Naive thymus-derived CD8-positive, alpha-beta T cell (primary cell): ENCODE results near the gene RAB11A. TPM values are rescaled to one million over a fixed set of nuclear protein-coding genes. Genes with fewer than 3 reads are reported as not detected.
A peak's percentile ranks its signal among the peaks of the same experiment; 100 is the strongest.

ENCODE experiments used
- ATAC-seq, 2 donors: fragments of 150-1000 bp; cut with Tn5 transposase in 1 of 2; sonication (Bioruptor Pico), chemical (Tn5 transposase) in 1 of 2; 1 replicate in 1 of 2; 2 replicates in 1 of 2; pipeline ENCODE4 v1.10.0; 2021; ENCODE audit warnings: mild to moderate bottlenecking in 2 of 2, moderate library complexity in 2 of 2
- POLR2A ChIA-PET: fragments of 350-600 bp; sonication (Branson Sonifier 250); formaldehyde crosslinking; loops from one replicate; lab custom pipeline; 2021; ENCODE audit warnings: antibody characterized with exemption; lab: Charles Lee
- DNase-seq, 10 donors: peaks; one replicate each; pipeline versions ENCODE4 v3.0.0 to v3.0.0-alpha.2; 2020 to 2022
- H3K27ac Mint-ChIP-seq, 10 donors: one replicate each; pipeline ENCODE4 v1.8.0; 2020 to 2022; ENCODE audit warnings: mild to moderate bottlenecking in 10 of 10, mixed read lengths in 10 of 10, moderate library complexity in 4 of 10, inconsistent platforms in 1 of 10
- H3K27me3 Mint-ChIP-seq, 5 donors: one replicate each; pipeline ENCODE4 v1.8.0; 2021 to 2022; ENCODE audit warnings: mixed read lengths in 5 of 5
- H3K36me3 Mint-ChIP-seq, 3 donors: one replicate each; pipeline ENCODE4 v1.8.0; 2020 to 2022; ENCODE audit warnings: mixed read lengths in 3 of 3, mild to moderate bottlenecking in 2 of 3, inconsistent platforms in 1 of 3
- H3K4me1 Mint-ChIP-seq, 4 donors: one replicate each; pipeline ENCODE4 v1.8.0; 2021 to 2022; ENCODE audit warnings: mixed read lengths in 4 of 4
- H3K4me3 Mint-ChIP-seq, 10 donors: one replicate each; pipeline ENCODE4 v1.8.0; 2020 to 2022; ENCODE audit warnings: mild to moderate bottlenecking in 10 of 10, mixed read lengths in 10 of 10, moderate library complexity in 6 of 10, inconsistent platforms in 1 of 10
- H3K9me3 Mint-ChIP-seq, 9 donors: one replicate each; pipeline ENCODE4 v1.8.0; 2020 to 2022; ENCODE audit warnings: mixed read lengths in 9 of 9, mild to moderate bottlenecking in 3 of 9, inconsistent platforms in 1 of 9, moderate library complexity in 1 of 9
- polyA plus RNA-seq, 3 donors: library from polyadenylated mRNA; unstranded; fragments of 300-500 nt; fragmentation: Illumina TruSeq; gene quantifications; one replicate each; pipeline ENCODE4 v1.2.3, GENCODE V29; 2021
- total RNA-seq, 8 experiments: library from RNA in 2 of 8; stranded (reverse) in 2 of 8; gene quantifications; one replicate each; pipeline ENCODE4 v1.2.3 and lab custom pipeline; 2021 to 2026

RAB11A gene
- total and polyA plus RNA-seq, 5 experiments from 2014 or later, result 75.9 to 204 (median 186) TPM

DNA sequence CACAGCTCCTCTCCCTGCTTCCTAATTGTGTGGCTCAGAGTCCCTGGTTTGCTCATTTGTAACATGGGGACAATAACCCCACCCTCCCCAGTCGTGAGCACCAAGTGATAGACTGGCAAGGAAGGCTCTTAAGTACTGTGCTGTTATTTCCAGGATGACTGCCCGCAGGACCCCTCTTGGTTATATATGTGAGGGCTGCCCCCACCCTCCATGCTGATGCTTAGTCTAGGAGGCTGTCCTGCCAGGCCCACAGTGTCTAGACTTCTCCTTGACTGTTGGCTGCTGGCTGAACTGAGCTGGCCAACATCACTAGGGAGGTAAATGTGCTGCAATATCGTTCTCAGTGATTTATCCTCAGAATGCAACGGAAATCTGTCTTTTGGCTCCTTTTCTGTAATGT lies 45.1 kb downstream of the RAB11A start:
- ATAC-seq (no peak), DNase-seq (no peak)
- Mint-ChIP-seq H3K27me3 (no peaks in the 10 kb centered on the region), H3K27ac (no peak overlapping the region), H3K4me1 (peaks cover 0 to 28% (median 6%) of the 10 kb centered on the region in 4 donors), H3K4me3 (no peak overlapping the region), H3K9me3 (no peaks in the 10 kb centered on the region), H3K36me3 (peaks cover 0 to 6% (median 0%) of the 10 kb centered on the region in 3 donors)
- POLR2A ChIA-PET, result no interaction called here

DNA sequence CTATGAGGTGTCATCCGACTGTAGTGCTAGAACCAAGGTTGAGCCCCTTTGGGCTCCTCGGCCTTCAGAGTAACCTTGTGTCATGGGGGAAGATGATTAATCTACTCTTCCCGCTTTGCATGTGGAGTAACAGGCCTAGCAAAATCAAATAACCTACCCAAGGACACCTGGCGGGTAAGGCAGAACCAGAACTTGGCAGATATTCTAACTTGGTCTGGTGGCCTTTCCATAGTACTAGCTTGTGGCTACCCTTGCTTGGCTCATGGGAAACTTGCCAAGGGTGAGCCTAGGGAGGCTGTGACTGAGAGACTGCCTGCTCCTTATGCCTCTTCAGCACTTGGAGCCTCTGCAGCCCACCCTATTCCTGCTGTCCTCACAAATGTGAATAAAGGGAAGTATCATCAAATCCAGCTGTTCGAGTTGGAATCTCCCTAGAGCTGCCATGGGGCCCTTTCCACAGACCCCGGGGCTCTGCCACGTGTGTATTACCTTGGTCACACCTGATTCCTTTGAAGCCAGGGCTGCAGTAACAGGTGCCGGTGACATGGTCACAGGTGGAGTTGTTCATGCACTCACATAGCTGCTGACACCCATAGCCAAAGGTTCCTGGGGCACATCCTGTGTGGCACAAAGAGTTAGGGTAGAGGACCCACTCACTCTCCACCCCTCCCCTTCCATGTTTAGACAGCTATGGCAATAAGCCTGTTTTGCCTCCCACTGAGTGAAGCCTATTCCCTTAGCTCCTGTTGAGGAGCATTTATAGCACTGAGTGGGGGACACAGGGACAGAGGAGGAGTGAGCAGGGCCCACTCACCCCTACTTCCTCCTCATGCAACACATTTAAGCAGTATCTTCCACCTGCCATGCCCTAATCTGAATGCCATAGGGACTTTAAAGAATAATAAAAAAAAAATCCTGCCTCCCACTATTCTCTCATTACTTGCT lies 46.0 kb downstream of the RAB11A start:
- DNase-seq (no peak), ATAC-seq (no peak)
- H3K27ac Mint-ChIP-seq, result peak overlapping the region in 1 of 10 donors; percentile 71
- no peak overlapping the region for H3K4me3 Mint-ChIP-seq
- POLR2A ChIA-PET, result no interaction called here
- peaks cover 0 to 3% (median 0%) of the 10 kb centered on the region in 3 donors for H3K36me3 Mint-ChIP-seq
- H3K9me3 Mint-ChIP-seq, result no peaks in the 10 kb centered on the region
- H3K4me1 Mint-ChIP-seq, result peaks cover 0 to 30% (median 5%) of the 10 kb centered on the region in 4 donors
- H3K27me3 Mint-ChIP-seq, result no peaks in the 10 kb centered on the region

DNA sequence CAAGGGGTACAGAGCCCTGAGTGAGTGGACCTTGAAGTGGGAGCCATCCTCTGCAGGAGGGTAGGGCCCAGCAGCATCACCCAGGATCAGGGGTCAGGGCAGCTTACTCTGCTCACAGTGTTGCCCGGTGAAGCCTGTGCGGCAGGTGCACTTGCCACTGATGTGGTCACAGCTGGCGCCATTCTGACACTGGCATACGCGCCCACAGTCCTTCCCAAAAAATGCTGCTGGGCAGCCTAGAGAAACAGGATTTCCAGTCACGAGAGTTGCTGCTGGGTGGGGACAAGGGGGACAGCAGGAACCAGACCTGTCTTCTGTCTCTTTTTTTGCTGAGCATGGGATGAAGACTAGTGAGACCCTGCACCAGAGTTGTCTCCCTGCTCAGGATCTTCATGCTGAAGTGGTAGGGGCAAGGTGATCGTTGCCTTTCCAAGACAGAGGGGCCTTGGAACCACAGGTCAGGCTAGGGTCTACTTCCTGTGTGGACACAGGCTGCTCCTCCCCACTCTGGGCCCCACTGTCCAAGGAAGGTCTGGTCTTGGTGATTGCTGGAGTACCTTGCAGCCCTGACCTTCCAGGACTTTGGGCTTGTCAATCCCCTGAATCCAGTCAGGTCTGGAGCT lies 46.9 kb downstream of the RAB11A start:
- H3K4me3 Mint-ChIP-seq, result no peak overlapping the region
- POLR2A ChIA-PET, result no interaction called here
- peaks cover 0 to 3% (median 0%) of the 10 kb centered on the region in 3 donors for H3K36me3 Mint-ChIP-seq
- no peaks in the 10 kb centered on the region for H3K9me3 Mint-ChIP-seq
- no peaks in the 10 kb centered on the region for H3K27me3 Mint-ChIP-seq
- DNase-seq (no peak), ATAC-seq (no peak)
- no peak overlapping the region for H3K27ac Mint-ChIP-seq
- H3K4me1 Mint-ChIP-seq, result peaks cover 0 to 39% (median 5%) of the 10 kb centered on the region in 4 donors

DNA sequence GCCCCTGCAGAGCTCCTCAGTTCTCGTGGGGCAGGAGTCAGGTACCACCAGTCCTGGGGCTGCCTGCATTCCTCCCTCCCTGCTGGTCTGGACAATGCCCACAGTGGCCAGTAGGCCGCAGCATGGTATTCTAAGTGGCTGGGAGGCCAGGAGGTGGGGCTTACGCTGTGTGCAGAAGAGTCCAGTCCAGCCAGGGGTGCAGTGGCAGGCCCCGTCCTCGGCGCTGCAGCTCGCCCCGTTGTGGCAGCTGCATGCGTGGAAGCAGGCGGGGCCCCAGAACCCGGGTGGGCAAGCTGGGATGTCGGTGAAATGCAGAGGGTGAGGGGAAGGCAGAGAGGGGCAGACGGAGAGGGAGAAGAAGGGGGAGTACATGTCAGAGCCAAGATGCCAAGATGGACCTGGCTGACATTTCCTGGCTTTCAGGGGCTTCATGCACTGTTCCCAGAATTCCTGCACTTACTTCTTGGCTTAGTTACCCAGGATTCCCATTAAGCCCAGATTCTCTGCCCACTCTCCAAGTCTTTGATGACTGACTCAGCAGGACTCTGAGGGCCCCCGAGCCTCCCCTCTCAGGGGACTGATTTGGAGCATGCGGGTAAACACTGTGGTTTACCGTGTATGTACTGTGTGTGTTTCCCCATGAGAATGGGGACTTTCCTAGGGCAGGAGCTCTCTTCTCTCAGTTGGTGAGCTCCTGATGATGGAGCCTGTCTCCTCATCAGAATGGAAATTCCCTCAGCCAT lies 47.5 kb downstream of the RAB11A start:
- POLR2A ChIA-PET, result no interaction called here

DNA sequence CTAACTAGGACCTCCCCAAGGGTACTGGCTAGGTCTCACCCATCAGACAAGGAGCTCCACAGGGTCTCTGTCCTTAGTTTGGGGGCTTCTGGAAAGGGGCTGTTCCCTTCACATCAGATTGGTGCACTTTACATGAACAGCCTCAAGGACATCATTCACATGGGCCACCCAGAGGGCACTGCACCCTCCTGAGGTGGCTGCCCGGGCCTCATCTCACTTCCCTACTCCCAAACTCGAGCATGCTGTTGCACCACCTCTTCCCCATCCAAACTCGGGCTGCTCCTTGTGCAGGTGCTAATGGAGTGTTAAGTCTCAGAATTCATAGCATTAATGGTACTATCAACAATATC lies 48.1 kb downstream of the RAB11A start:
- DNase-seq, result no peak
- POLR2A ChIA-PET, result no interaction called here
- Mint-ChIP-seq H3K9me3 (no peaks in the 10 kb centered on the region), H3K4me3 (no peak overlapping the region), H3K27me3 (no peaks in the 10 kb centered on the region), H3K36me3 (peaks cover 0 to 3% (median 0%) of the 10 kb centered on the region in 3 donors), H3K4me1 (peaks cover 0 to 47% (median 5%) of the 10 kb centered on the region in 4 donors), H3K27ac (peak overlapping the region in 3 of 10 donors; percentile 17 to 64 (median 27))
- ATAC-seq, result no peak

More for the DNA sequence above, 47.5 kb downstream of the RAB11A start:
- peak; percentile 70 to 77 for ATAC-seq
- Mint-ChIP-seq H3K4me1 (peaks cover 0 to 45% (median 5%) of the 10 kb centered on the region in 4 donors), H3K4me3 (no peak overlapping the region), H3K27me3 (no peaks in the 10 kb centered on the region), H3K27ac (peak overlapping the region in 2 of 10 donors; percentile 17 to 27), H3K36me3 (peaks cover 0 to 3% (median 0%) of the 10 kb centered on the region in 3 donors), H3K9me3 (no peaks in the 10 kb centered on the region)
- DNase-seq, result peak in 1 of 10 donors; percentile 15

DNA sequence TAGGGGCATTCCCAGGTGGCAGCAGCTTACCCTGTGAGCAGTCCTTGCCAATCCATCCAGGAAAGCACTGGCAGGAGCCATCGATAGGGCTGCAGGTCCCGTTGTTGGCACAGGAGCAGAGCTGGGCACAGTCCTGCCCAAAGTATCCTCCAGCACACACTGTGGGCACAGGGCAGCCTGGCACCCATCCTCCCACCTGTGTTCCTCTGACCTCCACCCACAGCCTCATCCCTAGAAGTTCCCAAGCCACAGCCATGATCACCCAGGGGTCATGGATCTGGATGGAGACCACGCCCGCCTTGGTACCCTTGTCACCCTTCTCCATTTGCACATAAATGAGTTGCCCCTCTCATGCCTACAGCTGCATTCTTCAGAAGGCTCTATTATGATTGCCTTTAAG lies 48.6 kb downstream of the RAB11A start:
- Mint-ChIP-seq H3K36me3 (peaks cover 0 to 3% (median 0%) of the 10 kb centered on the region in 3 donors), H3K4me3 (no peak overlapping the region), H3K27ac (peak overlapping the region in 1 of 10 donors; percentile 41), H3K9me3 (no peaks in the 10 kb centered on the region), H3K4me1 (peaks cover 0 to 47% (median 5%) of the 10 kb centered on the region in 4 donors), H3K27me3 (no peaks in the 10 kb centered on the region)
- POLR2A ChIA-PET, result interaction anchor here (0.6 kb wide), 1 partner anchor 240 kb away, joined by 5 read pairs; no protein-coding TSS in a partner anchor
- DNase-seq, result no peak
- no peak for ATAC-seq

DNA sequence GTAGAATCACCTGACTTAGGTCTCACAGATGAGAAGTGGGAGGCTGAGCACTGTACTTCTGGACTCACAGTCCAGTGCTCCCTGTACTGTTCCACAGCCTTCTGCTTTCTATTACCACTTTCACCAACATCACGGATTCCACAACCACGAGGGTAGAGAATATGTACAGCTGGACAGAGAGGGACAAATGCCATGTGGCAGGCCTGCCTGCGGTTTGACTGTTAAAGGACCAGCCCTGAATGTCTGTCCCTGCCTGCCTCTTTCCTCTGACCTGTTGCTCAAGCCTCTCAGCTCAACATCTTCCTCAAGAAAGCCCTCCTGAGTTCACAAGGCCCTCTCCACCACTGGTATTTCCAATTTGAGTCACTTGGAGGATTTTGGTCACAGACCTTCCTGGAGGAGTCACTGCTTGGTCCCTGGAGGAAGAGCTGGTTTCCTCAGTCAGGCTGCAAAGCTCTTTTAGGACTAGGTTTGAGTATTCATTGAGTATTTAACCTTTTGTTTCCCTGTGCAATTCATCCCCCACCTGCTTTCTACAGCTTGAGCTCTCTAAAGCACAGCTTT lies 49.1 kb downstream of the RAB11A start:
- DNase-seq (no peak), ATAC-seq (no peak)
- no peak overlapping the region for H3K4me3 Mint-ChIP-seq
- H3K9me3 Mint-ChIP-seq, result no peaks in the 10 kb centered on the region
- H3K27me3 Mint-ChIP-seq, result no peaks in the 10 kb centered on the region
- peaks cover 0 to 3% (median 0%) of the 10 kb centered on the region in 3 donors for H3K36me3 Mint-ChIP-seq
- POLR2A ChIA-PET, result interaction anchor here (0.6 kb wide), 1 partner anchor 240 kb away, joined by 5 read pairs; no protein-coding TSS in a partner anchor
- peaks cover 0 to 47% (median 5%) of the 10 kb centered on the region in 4 donors for H3K4me1 Mint-ChIP-seq
- peak overlapping the region in 2 of 10 donors; percentile 29 to 41 for H3K27ac Mint-ChIP-seq

DNA sequence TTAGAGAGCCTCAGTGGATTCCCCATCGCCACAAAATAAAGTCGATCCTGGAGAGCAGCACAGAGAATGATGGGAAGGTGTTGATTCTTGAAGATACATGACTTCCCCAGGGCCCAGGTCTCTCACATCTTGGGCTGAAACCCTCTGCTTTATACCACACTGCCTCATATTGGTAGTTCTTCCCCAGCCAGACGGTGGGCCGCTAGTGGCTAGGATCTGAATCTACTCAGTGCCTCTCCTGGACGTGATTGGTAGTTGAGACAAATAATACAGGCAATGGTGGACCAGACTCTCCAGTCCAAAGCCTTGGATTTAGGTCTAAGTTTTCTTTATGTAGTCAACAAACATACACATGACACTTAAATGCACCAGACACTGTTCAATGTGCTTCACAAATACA lies 49.7 kb downstream of the RAB11A start:
- Mint-ChIP-seq H3K27me3 (no peaks in the 10 kb centered on the region), H3K9me3 (no peaks in the 10 kb centered on the region), H3K36me3 (peaks cover 0 to 3% (median 0%) of the 10 kb centered on the region in 3 donors), H3K4me1 (peaks cover 0 to 47% (median 5%) of the 10 kb centered on the region in 4 donors), H3K4me3 (no peak overlapping the region), H3K27ac (peak overlapping the region in 2 of 10 donors; percentile 29 to 41)
- ATAC-seq (no peak), DNase-seq (no peak)
- POLR2A ChIA-PET, result no interaction called here

DNA sequence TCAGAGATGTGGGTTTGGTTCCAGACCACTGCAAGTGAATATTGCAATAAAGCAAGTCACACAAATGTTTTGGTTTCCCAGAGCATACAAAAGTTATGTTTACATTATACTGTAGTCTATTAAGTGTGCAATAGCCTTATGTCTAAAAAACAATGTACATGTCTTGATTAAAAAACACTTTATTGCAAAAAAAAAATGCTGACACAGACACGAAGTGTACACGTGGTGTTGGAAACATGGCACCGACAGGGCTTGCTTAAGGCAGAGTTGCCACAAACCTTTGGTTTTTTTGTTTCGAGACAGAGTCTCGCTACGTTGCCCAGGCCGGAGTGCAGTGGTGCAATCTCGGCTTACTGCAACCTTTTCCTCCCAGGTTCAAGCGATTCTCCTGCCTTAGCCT lies 50.1 kb downstream of the RAB11A start:
- H3K4me3 Mint-ChIP-seq, result no peak overlapping the region
- DNase-seq, result no peak
- peaks cover 0 to 47% (median 5%) of the 10 kb centered on the region in 4 donors for H3K4me1 Mint-ChIP-seq
- H3K36me3 Mint-ChIP-seq, result peaks cover 0 to 3% (median 0%) of the 10 kb centered on the region in 3 donors
- no peak for ATAC-seq
- H3K27me3 Mint-ChIP-seq, result no peaks in the 10 kb centered on the region
- no peak overlapping the region for H3K27ac Mint-ChIP-seq
- H3K9me3 Mint-ChIP-seq, result no peaks in the 10 kb centered on the region
- POLR2A ChIA-PET, result no interaction called here

DNA sequence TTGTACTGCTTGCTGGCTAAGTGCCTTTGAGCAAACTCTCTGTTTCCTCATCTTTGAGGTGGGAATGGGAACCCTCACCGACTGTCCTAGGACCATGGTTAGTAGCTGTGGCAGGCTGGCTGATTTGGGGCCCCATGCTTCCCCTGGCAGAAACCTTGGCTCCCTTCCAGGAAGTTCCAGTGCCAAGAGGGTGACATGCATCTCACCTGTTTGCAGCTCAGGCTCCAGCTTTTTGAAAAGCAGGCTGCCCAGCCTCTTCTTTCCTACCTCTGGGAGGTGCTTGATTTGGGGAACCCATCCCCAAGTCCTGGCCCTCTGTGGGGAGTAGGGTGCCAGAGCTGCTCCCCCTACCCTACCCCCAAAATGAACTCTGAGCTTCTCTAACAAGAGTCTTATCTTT lies 50.8 kb downstream of the RAB11A start:
- DNase-seq (no peak), ATAC-seq (no peak)
- Mint-ChIP-seq H3K27me3 (no peaks in the 10 kb centered on the region), H3K4me1 (peaks cover 0 to 45% (median 4%) of the 10 kb centered on the region in 4 donors), H3K27ac (peak overlapping the region in 1 of 10 donors; percentile 24), H3K9me3 (no peaks in the 10 kb centered on the region), H3K36me3 (peaks cover 0 to 3% (median 0%) of the 10 kb centered on the region in 3 donors), H3K4me3 (no peak overlapping the region)
- POLR2A ChIA-PET, result no interaction called here

DNA sequence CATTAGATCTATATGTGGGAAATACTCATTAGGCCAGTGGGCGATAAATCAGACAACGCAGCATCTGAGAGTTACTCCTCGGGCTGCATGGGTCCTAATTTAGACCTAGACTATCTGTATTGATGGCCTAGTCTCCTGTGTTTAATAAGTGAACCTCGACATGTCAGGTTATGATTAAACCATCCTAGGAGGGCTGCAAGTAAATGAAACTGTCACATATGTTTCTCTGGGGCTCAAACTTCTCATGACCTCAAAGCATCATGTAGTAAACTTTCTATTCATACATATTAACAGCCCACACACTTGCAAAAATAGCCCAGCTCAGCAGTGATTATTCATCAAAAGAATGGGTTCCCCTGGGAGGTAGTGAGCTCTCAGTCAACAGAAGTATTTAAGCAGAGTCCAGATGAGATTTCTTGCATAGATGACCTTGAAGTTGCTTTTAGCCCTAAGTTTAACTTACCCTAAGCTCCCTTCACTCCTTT lies 51.6 kb downstream of the RAB11A start:
- ATAC-seq (no peak), DNase-seq (no peak)
- Mint-ChIP-seq H3K4me1 (peaks cover 0 to 38% (median 4%) of the 10 kb centered on the region in 4 donors), H3K4me3 (no peak overlapping the region), H3K27me3 (no peaks in the 10 kb centered on the region), H3K36me3 (peaks cover 0 to 2% (median 0%) of the 10 kb centered on the region in 3 donors), H3K9me3 (no peaks in the 10 kb centered on the region), H3K27ac (peak overlapping the region in 1 of 10 donors; percentile 24)
- POLR2A ChIA-PET, result no interaction called here

DNA sequence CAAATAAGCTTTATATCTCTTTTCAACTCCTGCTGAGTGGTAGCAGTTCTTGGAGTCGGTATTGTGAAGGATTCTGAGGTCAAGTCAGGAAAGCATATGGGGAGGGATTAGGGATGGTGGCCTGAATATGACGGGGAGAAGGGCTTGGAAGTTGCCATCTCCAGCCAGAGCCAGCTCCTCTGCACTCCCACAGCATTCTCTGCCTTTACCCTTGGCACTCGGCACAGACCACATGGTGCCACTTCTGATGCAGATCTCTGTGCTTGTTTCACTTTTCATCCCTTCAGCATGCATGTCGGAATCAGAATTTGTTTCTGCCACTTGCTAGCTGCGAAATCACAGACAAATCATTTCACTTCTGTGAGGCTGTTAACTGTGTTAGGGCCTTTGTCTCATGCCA lies 52.5 kb downstream of the RAB11A start:
- no peaks in the 10 kb centered on the region for H3K27me3 Mint-ChIP-seq
- H3K36me3 Mint-ChIP-seq, result no peaks in the 10 kb centered on the region
- peaks cover 0 to 35% (median 1%) of the 10 kb centered on the region in 4 donors for H3K4me1 Mint-ChIP-seq
- H3K4me3 Mint-ChIP-seq, result no peak overlapping the region
- H3K27ac Mint-ChIP-seq, result no peak overlapping the region
- no peak for ATAC-seq
- no peaks in the 10 kb centered on the region for H3K9me3 Mint-ChIP-seq
- POLR2A ChIA-PET, result no interaction called here
- DNase-seq, result no peak
